ENCODE measurements around the gene TBX2.

The TBX2 gene

DNA sequence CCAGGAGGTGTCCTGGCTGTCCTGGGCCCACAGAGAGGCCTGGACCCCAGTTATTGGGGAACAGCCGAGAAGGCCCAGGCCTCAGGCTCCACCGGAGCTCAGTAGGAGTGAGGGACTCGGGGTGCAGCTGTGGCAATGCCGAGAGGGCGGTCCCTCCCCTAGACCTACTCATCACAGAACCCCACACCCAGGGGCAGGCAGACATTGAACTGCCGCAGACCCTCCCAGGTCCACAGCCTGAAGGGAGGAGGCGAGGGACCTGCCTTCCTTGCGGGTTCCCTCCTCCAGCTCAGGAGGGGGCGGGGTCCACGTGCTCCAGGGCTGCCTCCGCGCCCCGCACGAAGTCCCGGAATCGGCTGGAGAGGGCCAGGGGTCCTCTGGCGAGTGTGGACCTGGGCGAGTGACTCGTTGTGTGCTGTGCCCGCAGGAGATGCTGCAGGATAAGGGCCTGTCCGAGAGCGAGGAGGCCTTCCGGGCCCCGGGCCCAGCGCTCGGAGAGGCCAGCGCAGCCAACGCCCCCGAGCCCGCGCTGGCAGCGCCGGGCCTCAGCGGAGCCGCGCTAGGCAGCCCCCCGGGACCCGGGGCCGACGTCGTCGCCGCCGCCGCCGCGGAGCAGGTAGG lies 56.5 kb downstream of the TBX2 start:
- DNase-seq = no peak

- DNase-seq = no peak
Observed at GRCh38 chr17:61456688-61457225, 57.1 kb downstream of the TBX2 start.

GRCh38 chr17:61457226-61457983 lies 57.8 kb downstream of the TBX2 start:
- DNase-seq = no peak

- no peak for DNase-seq
Observed at GRCh38 chr17:61458000-61458399, 58.4 kb downstream of the TBX2 start.

GRCh38 chr17:61458421-61459141 lies 58.9 kb downstream of the TBX2 start:
- DNase-seq = no peak

All from CD4-positive, alpha-beta T cell treated with Interleukin-4 for 4 hours (primary cell).